ENCODE measurements around the gene CEP55.
"Not testable (repeated sequence)": the region's sequence is repeated elsewhere in the genome, so short reads cannot be mapped to it uniquely, and the experiment has no call there.

CEP55 gene

GRCh38 chr10:93541402-93542357, 45.3 kb downstream of the CEP55 start:
- ATAC-seq (replicated peaks; ENCODE audit: extremely low read depth, poor library complexity, severe bottlenecking) (no peak), DNase-seq (ENCODE audit: low spot score in 2 of 2) (no peak)
- no peak overlapping the region for H3K27ac Mint-ChIP-seq (ENCODE audit: low read depth)
- no peak overlapping the region for H3K4me3 Mint-ChIP-seq
- no peaks in the 10 kb centered on the region for H3K4me1 Mint-ChIP-seq
- H3K27me3 Mint-ChIP-seq = peaks cover 23% of the 10 kb centered on the region
- no peaks in the 10 kb centered on the region for H3K36me3 Mint-ChIP-seq (ENCODE audit: insufficient read depth)
- no peaks in the 10 kb centered on the region for H3K9me3 Mint-ChIP-seq

GRCh38 chr10:93542358-93542791, 46.0 kb downstream of the CEP55 start:
- peaks cover 22% of the 10 kb centered on the region for H3K27me3 Mint-ChIP-seq
- ATAC-seq (replicated peaks; ENCODE audit: extremely low read depth, poor library complexity, severe bottlenecking) (no peak), DNase-seq (ENCODE audit: low spot score in 2 of 2) (no peak)
- H3K9me3 Mint-ChIP-seq = no peaks in the 10 kb centered on the region
- no peak overlapping the region for H3K27ac Mint-ChIP-seq (ENCODE audit: low read depth)
- no peaks in the 10 kb centered on the region for H3K4me1 Mint-ChIP-seq
- no peak overlapping the region for H3K4me3 Mint-ChIP-seq
- no peaks in the 10 kb centered on the region for H3K36me3 Mint-ChIP-seq (ENCODE audit: insufficient read depth)

GRCh38 chr10:93546995-93547394, 50.6 kb downstream of the CEP55 start:
- H3K27me3 Mint-ChIP-seq = peaks cover 12% of the 10 kb centered on the region
- ATAC-seq (replicated peaks; ENCODE audit: extremely low read depth, poor library complexity, severe bottlenecking); H3K4me1 Mint-ChIP-seq; DNase-seq (ENCODE audit: low spot score in 2 of 2); H3K4me3 Mint-ChIP-seq; H3K36me3 Mint-ChIP-seq (ENCODE audit: insufficient read depth); H3K9me3 Mint-ChIP-seq; H3K27ac Mint-ChIP-seq (ENCODE audit: low read depth): not testable (repeated sequence)

GRCh38 chr10:93547522-93547921, 51.1 kb downstream of the CEP55 start:
- no peak for ATAC-seq (replicated peaks; ENCODE audit: extremely low read depth, poor library complexity, severe bottlenecking)
- Mint-ChIP-seq H3K4me1 (no peaks in the 10 kb centered on the region), H3K27me3 (peaks cover 12% of the 10 kb centered on the region), H3K36me3 (ENCODE audit: insufficient read depth) (no peaks in the 10 kb centered on the region), H3K4me3 (no peak overlapping the region), H3K9me3 (no peaks in the 10 kb centered on the region), H3K27ac (ENCODE audit: low read depth) (no peak overlapping the region)
- no peak for DNase-seq (ENCODE audit: low spot score in 2 of 2)

- no peaks in the 10 kb centered on the region for H3K9me3 Mint-ChIP-seq
- DNase-seq (ENCODE audit: low spot score in 2 of 2) = no peak
- no peak overlapping the region for H3K4me3 Mint-ChIP-seq
- ATAC-seq (replicated peaks; ENCODE audit: extremely low read depth, poor library complexity, severe bottlenecking) = no peak
- H3K36me3 Mint-ChIP-seq (ENCODE audit: insufficient read depth) = no peaks in the 10 kb centered on the region
- H3K27ac Mint-ChIP-seq (ENCODE audit: low read depth) = no peak overlapping the region
- H3K27me3 Mint-ChIP-seq = peaks cover 12% of the 10 kb centered on the region
- H3K4me1 Mint-ChIP-seq = no peaks in the 10 kb centered on the region
Measured at GRCh38 chr10:93548376-93549071, 52.1 kb downstream of the CEP55 start.

- no peaks in the 10 kb centered on the region for H3K9me3 Mint-ChIP-seq
- no peak for ATAC-seq (replicated peaks; ENCODE audit: extremely low read depth, poor library complexity, severe bottlenecking)
- DNase-seq (ENCODE audit: low spot score in 2 of 2) = no peak
- H3K4me3 Mint-ChIP-seq = no peak overlapping the region
- no peak overlapping the region for H3K27ac Mint-ChIP-seq (ENCODE audit: low read depth)
- no peaks in the 10 kb centered on the region for H3K36me3 Mint-ChIP-seq (ENCODE audit: insufficient read depth)
- no peaks in the 10 kb centered on the region for H3K4me1 Mint-ChIP-seq
- H3K27me3 Mint-ChIP-seq = peaks cover 30% of the 10 kb centered on the region
Measured at GRCh38 chr10:93550606-93551005, 54.2 kb downstream of the CEP55 start.

GRCh38 chr10:93552780-93553179, 56.4 kb downstream of the CEP55 start:
- no peak overlapping the region for H3K27ac Mint-ChIP-seq (ENCODE audit: low read depth)
- no peak for ATAC-seq (replicated peaks; ENCODE audit: extremely low read depth, poor library complexity, severe bottlenecking)
- H3K9me3 Mint-ChIP-seq = no peaks in the 10 kb centered on the region
- no peaks in the 10 kb centered on the region for H3K36me3 Mint-ChIP-seq (ENCODE audit: insufficient read depth)
- no peak overlapping the region for H3K4me3 Mint-ChIP-seq
- no peaks in the 10 kb centered on the region for H3K4me1 Mint-ChIP-seq
- H3K27me3 Mint-ChIP-seq = peaks cover 46% of the 10 kb centered on the region
- DNase-seq (ENCODE audit: low spot score in 2 of 2) = no peak

- H3K36me3 Mint-ChIP-seq (ENCODE audit: insufficient read depth) = no peaks in the 10 kb centered on the region
- H3K9me3 Mint-ChIP-seq = no peaks in the 10 kb centered on the region
- no peak overlapping the region for H3K4me3 Mint-ChIP-seq
- no peaks in the 10 kb centered on the region for H3K4me1 Mint-ChIP-seq
- H3K27ac Mint-ChIP-seq (ENCODE audit: low read depth) = no peak overlapping the region
- peaks cover 37% of the 10 kb centered on the region for H3K27me3 Mint-ChIP-seq
- ATAC-seq (replicated peaks; ENCODE audit: extremely low read depth, poor library complexity, severe bottlenecking) (no peak), DNase-seq (ENCODE audit: low spot score in 2 of 2) (no peak)
Measured at GRCh38 chr10:93553482-93554315, 57.3 kb downstream of the CEP55 start.

GRCh38 chr10:93554316-93554663, 57.9 kb downstream of the CEP55 start:
- Mint-ChIP-seq H3K27me3 (peaks cover 38% of the 10 kb centered on the region), H3K27ac (ENCODE audit: low read depth) (no peak overlapping the region), H3K4me1 (no peaks in the 10 kb centered on the region), H3K36me3 (ENCODE audit: insufficient read depth) (no peaks in the 10 kb centered on the region), H3K4me3 (no peak overlapping the region), H3K9me3 (no peaks in the 10 kb centered on the region)
- DNase-seq (ENCODE audit: low spot score in 2 of 2) (no peak), ATAC-seq (replicated peaks; ENCODE audit: extremely low read depth, poor library complexity, severe bottlenecking) (no peak)

GRCh38 chr10:93554760-93555432, 58.5 kb downstream of the CEP55 start:
- DNase-seq (ENCODE audit: low spot score in 2 of 2) (peak in 1 of 2 donors; percentile 17), ATAC-seq (replicated peaks; ENCODE audit: extremely low read depth, poor library complexity, severe bottlenecking) (no peak)
- Mint-ChIP-seq H3K27ac (ENCODE audit: low read depth) (no peak overlapping the region), H3K36me3 (ENCODE audit: insufficient read depth) (no peaks in the 10 kb centered on the region), H3K4me3 (no peak overlapping the region), H3K27me3 (peaks cover 44% of the 10 kb centered on the region), H3K4me1 (no peaks in the 10 kb centered on the region), H3K9me3 (no peaks in the 10 kb centered on the region)

GRCh38 chr10:93559490-93559889, 63.1 kb downstream of the CEP55 start:
- Mint-ChIP-seq H3K4me1 (no peaks in the 10 kb centered on the region), H3K4me3 (no peak overlapping the region), H3K27ac (ENCODE audit: low read depth) (no peak overlapping the region), H3K9me3 (no peaks in the 10 kb centered on the region), H3K36me3 (ENCODE audit: insufficient read depth) (no peaks in the 10 kb centered on the region), H3K27me3 (peaks cover 60% of the 10 kb centered on the region)
- DNase-seq (ENCODE audit: low spot score in 2 of 2) = no peak
- no peak for ATAC-seq (replicated peaks; ENCODE audit: extremely low read depth, poor library complexity, severe bottlenecking)

- DNase-seq (ENCODE audit: low spot score in 2 of 2) (no peak), ATAC-seq (replicated peaks; ENCODE audit: extremely low read depth, poor library complexity, severe bottlenecking) (no peak)
- no peak overlapping the region for H3K4me3 Mint-ChIP-seq
- no peaks in the 10 kb centered on the region for H3K4me1 Mint-ChIP-seq
- H3K27me3 Mint-ChIP-seq = peaks cover 59% of the 10 kb centered on the region
- no peak overlapping the region for H3K27ac Mint-ChIP-seq (ENCODE audit: low read depth)
- no peaks in the 10 kb centered on the region for H3K9me3 Mint-ChIP-seq
- H3K36me3 Mint-ChIP-seq (ENCODE audit: insufficient read depth) = no peaks in the 10 kb centered on the region
Measured at GRCh38 chr10:93560541-93560940, 64.1 kb downstream of the CEP55 start.

Measured in central memory CD8-positive, alpha-beta T cell (primary cell).